Measurements from ENCODE around the gene FNDC3B.

Gene FNDC3B

DNA sequence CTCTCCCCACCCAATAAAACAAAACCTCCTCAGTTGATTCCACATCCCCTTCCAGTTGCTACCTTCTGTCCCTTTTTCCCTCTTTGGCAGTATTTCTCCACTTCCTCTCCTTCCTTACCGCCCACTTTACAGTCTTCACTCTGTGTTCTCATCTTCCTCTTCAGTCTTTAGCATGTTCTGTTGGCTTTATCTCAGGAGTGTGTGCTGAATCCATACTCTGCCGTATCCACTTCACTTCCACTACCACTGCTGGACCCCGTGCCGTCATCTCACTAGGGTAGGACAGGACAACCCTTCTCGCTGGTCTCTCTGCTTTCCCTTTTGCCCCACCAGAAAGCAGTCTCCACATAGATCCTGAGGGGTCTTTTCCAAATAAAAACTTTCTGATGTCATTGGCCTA, 74.3 kb downstream of the FNDC3B start:
- no peak for DNase-seq (ENCODE audit: low read depth)

DNA sequence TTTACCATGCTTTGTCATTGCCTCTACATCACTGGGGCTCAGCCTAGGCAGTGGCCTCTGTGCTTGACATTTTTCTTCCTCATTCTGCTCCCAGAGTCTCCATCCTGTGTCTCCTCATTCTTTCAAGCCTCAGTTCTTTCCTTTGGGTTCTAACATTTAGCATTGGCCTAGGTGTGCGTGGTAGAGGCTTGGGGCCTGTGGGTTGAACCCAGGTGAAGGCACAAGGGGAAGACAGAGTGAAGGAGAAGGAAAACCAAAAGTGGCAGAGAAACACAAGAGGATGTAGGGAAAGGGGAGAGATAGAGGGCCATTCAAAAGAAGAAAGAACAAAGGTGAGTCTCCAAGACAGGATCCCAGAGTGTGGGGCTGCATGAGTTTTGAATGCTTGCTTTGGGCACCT, 75.7 kb downstream of the FNDC3B start:
- no peak for DNase-seq (ENCODE audit: low read depth)

DNA sequence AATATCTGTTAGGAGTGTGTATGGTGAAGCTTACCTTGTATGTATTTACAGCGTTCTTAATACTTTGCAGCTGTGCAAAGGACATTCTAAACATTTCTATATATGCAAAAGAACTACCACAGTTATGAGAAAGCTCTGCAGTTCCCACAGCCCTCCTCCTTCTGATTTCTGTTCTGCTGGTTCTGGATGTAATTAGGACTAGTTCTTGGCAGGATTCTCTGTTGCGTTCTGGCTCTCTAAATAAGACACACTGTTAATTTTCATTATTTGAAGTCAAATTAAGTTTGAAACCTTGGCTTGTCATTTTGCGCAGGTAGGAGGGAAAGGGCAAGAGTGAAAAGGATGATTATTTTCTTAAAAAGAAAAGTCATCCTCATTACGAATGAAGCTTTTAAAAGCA, 76.4 kb downstream of the FNDC3B start:
- DNase-seq (ENCODE audit: low read depth): no peak

DNA sequence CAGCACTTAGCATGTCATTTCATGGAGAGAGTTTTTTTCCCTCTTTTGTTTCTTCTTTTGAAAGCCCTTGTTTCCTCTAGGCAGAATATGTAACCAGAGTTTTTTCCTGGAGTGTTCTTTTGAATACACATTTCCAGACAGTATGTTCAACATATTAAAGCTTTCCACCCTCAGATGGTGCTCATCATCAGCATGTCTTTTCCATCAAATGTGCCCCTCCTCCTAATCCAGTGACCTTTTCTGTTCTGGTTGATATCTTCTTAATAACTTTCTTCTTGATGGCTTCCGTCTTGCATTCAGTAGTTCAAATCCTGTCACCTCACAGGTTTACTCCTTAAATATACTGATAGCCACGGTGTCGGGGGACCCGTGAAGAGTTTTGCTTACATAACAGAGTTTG, 78.6 kb downstream of the FNDC3B start:
- DNase-seq (ENCODE audit: low read depth): no peak

- no peak for DNase-seq (ENCODE audit: low read depth)
Observed at GRCh38 chr3:172119266-172119969, 80.0 kb downstream of the FNDC3B start.

DNA sequence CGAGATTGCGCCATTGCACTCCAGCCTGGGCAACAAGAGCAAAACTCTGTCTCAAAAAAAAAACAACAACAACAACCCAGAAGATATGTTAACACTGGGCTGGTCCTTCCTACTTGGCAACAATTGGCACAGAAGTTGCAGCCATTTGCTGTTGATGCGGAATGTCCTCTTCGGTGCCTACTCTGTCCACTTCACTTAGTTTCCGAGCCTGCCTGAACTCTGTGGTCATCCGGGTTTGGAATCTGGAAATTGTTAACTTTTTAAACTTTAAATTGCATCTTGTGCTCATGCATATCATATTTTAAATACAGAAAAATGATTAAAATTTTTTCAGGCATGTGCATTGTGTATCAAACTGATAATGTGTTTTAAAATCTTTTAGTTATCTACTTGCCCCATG, 81.5 kb downstream of the FNDC3B start:
- no peak for DNase-seq (ENCODE audit: low read depth)

GRCh38 chr3:172121981-172122380, 82.6 kb downstream of the FNDC3B start:
- no peak for DNase-seq (ENCODE audit: low read depth)

DNA sequence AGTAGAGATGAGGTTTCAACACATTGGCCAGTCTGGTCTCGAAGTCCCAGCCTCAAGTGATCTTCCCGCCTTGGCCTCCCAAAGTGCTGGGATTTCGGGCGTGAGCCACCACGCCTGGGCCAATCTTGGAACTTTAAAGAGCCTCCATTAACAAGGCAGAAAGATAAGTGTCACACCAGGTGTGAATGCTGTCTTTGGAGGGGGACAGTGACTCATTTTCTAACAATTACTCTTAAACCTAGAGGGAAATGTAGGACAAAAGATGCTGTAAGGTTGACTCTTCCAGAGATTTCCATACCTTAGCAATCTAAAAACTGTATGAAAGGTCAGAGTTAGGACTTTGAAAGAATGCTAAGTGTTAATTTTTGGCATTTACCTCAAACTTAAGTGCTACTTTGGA, 84.9 kb downstream of the FNDC3B start:
- no peak for DNase-seq (ENCODE audit: low read depth)

DNA sequence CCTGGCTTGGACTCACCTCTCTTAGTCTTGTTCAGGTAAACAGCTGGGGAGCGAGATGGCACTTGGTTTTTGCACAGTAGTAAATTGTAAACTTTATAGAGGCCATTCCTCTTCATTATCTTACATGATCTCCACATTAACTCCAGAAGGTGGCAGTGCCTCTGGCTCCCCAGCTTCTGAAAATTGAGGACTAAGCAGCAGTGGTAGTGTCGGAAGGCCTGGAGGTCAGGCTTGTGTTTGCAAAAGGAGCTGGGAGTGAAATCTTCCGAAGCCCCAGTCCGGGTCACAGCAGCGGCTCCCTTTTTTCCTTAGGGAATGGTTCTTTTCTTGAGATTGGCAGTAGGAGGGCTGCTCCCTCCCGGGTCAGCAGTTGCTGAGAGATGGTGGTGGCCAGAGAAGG, 85.7 kb downstream of the FNDC3B start:
- no peak for DNase-seq (ENCODE audit: low read depth)

GRCh38 chr3:172125963-172126457, 86.6 kb downstream of the FNDC3B start:
- DNase-seq (ENCODE audit: low read depth): no peak

DNA sequence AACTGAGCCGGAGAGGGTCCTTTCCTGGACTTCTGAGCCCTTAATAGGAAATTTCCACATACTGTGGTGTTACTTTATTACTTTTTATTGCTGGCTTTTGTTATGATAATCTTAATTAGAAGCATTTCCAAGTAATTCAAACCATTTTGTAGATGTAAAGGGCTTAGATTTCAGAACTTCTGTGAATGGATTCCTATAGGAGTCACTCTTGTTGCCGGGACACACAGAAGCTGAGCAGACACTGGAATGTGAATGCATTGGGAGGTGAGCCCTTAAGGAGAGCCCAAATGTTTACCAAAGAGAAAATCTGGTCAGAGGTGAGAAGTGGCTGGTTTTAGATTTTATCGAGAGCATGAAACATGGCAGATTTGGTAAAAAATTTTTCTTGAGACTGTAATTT, 87.4 kb downstream of the FNDC3B start:
- no peak for DNase-seq (ENCODE audit: low read depth)

DNA sequence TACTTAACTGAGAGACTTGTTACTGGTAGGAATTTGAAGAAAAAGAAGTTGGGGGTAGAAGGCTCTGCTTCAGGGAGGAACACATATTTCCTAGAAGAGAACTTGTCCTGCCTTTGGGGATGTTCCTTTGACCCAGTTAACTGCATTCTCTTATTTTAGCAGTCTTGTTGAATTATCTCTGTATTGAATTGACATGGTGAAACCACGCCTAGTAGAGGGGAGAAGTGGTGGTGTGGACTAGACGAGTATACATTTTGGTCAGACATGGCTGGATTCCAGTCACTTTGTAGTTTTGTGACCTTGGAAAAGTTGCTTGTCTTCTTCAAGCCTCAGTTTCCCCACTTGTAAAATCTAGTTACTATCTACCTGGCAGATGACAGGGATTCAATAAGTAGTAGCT, 87.8 kb downstream of the FNDC3B start:
- DNase-seq (ENCODE audit: low read depth): no peak

- no peak for DNase-seq (ENCODE audit: low read depth)
Observed at GRCh38 chr3:172127929-172128580, 88.7 kb downstream of the FNDC3B start.

GRCh38 chr3:172128858-172129257, 89.5 kb downstream of the FNDC3B start:
- no peak for DNase-seq (ENCODE audit: low read depth)

GRCh38 chr3:172129498-172129849, 90.1 kb downstream of the FNDC3B start:
- no peak for DNase-seq (ENCODE audit: low read depth)

GRCh38 chr3:172129850-172130716, 90.7 kb downstream of the FNDC3B start:
- peak; percentile 98 for DNase-seq (ENCODE audit: low read depth)

DNA sequence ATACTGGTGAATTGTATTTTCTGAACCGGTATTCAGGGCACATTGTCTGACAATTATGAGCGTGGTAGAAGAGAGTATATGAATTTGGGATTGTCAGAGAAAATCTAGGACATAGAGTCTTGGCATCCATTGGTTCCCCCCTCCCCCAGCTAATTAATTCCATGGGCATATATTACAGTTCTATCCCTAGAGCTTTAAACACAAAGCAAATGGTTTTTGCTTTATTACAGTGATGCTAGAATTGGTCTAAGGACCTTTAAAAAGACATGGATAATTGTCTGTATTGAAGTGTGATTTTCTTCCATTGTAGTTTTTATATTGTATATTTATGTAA, 91.3 kb downstream of the FNDC3B start:
- DNase-seq (ENCODE audit: low read depth): no peak

- DNase-seq (ENCODE audit: low read depth): no peak
Observed at GRCh38 chr3:172131746-172132145, 92.4 kb downstream of the FNDC3B start.

DNA sequence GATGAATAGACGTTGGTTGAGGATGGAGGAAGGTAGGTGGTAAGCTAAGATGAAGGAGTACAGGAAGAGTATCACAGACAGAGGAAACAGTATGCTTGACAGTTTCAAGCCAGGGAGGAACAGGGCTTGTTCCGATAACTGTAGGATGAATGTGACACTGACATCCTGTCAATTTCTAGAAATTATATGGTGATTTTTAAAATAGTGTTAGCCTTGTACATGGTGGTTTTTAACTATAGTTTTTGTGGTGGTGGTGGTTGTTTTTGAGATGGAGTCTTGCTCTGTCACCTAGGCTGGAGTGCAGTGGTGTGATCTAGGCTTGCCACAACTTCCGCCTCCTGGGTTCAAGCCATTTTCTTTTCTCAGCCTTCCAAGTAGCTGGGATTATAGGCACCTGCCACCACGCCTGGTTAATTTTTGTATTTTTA, 92.8 kb downstream of the FNDC3B start:
- DNase-seq (ENCODE audit: low read depth): no peak

- no peak for DNase-seq (ENCODE audit: low read depth)
Observed at GRCh38 chr3:172132721-172133311, 93.4 kb downstream of the FNDC3B start.

GRCh38 chr3:172133838-172134237, 94.5 kb downstream of the FNDC3B start:
- DNase-seq (ENCODE audit: low read depth): no peak

GRCh38 chr3:172134352-172134751, 95.0 kb downstream of the FNDC3B start:
- DNase-seq (ENCODE audit: low read depth): no peak

GRCh38 chr3:172135185-172135584, 95.8 kb downstream of the FNDC3B start:
- no peak for DNase-seq (ENCODE audit: low read depth)

Measured in non-pigmented ciliary epithelial cell (primary cell).